HFF-Myc (cell line): Measurements from ENCODE around the gene SFR1.
"Not testable (repeated sequence)": the region's sequence is repeated elsewhere in the genome, so short reads cannot be mapped to it uniquely, and the experiment has no call there.

ENCODE experiments used
- DNase-seq: peaks from one replicate; pipeline ENCODE4 v3.0.0-alpha.2; 2011; ENCODE audit warnings: low read depth; ENCODE audit errors: extremely low read depth
- H3K4me3 ChIP-seq: replicated peaks from 2 replicates; pipeline ENCODE4 v1.5.1; 2011; ENCODE audit warnings: low read depth, mild to moderate bottlenecking, control low read depth, low read length
- TF ChIP-seq, protein P1 (sequence below): IDR thresholded peaks from 2 replicates; pipeline ENCODE4 v1.5.1; 2012; ENCODE audit warnings: mild to moderate bottlenecking, low read depth, low read length, control low read depth; ENCODE audit errors: missing control alignments

The SFR1 gene

DNA sequence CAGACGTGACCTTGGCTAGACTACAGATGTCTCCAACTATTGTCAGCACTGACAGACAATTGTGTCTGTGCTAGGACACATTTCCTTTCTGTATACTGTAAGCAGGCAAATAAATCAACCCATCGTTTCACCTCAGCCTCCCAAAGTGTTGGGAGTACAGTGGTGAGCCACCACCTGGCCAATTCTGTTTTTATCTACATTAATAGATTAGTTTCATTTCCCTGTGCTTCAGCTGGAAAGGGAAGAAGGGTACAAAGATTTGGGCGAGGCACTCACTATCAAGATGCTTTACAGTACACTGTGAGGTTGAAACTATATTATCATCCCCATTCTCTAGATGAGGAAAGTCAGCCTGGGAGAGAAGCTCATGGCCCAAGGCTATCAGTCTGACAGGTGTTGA lies 21.9 kb downstream of the SFR1 start:
- TF ChIP-seq, protein P1, sequence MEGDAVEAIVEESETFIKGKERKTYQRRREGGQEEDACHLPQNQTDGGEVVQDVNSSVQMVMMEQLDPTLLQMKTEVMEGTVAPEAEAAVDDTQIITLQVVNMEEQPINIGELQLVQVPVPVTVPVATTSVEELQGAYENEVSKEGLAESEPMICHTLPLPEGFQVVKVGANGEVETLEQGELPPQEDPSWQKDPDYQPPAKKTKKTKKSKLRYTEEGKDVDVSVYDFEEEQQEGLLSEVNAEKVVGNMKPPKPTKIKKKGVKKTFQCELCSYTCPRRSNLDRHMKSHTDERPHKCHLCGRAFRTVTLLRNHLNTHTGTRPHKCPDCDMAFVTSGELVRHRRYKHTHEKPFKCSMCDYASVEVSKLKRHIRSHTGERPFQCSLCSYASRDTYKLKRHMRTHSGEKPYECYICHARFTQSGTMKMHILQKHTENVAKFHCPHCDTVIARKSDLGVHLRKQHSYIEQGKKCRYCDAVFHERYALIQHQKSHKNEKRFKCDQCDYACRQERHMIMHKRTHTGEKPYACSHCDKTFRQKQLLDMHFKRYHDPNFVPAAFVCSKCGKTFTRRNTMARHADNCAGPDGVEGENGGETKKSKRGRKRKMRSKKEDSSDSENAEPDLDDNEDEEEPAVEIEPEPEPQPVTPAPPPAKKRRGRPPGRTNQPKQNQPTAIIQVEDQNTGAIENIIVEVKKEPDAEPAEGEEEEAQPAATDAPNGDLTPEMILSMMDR = no peak
- H3K4me3 ChIP-seq = no peak overlapping the region
- DNase-seq = no peak

DNA sequence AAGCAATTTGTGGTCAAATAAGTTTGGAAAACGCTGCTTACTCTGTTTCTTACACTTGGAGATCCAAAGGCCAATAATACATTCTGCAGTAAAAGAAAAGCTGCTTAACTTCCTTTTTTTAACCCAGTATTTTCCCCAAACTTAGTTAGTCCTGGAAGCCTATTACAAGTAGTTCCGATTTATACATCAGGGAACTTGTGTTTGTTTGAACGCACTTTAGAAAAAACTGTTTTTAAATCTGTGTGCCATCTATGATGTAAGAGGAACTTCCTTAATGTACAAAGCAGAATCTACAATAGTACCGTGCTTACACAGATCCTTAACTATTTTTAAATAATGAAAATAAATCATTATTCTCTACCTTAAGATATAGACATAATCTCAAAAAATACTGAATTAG lies 23.0 kb downstream of the SFR1 start:
- no peak overlapping the region for H3K4me3 ChIP-seq
- TF ChIP-seq, protein P1 = no peak
- no peak for DNase-seq

- H3K4me3 ChIP-seq = no peak overlapping the region
- DNase-seq = no peak
- TF ChIP-seq, protein P1 = no peak
Measured at GRCh38 chr10:104146882-104147281, 24.9 kb downstream of the SFR1 start.

GRCh38 chr10:104150139-104150538 lies 28.2 kb downstream of the SFR1 start:
- no peak for DNase-seq
- TF ChIP-seq, protein P1 = no peak
- H3K4me3 ChIP-seq = no peak overlapping the region

DNA sequence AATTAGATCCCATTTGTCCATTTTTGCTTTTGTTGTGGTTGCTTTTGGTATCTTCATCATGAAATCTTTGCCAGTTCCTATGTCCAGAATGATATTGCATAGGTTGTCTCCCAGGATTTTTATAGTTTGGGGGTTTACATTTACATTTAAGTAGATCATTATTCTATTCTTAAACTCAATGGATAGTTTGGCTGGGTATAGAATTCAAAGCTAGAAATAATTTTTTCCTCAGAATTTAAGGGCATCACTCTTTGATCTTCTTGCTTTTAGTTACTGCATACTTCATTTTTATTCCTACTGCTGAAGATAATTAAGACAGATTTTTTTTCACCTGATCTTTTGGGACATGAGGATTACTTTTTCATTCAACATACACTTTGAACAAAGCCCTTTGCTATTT lies 29.8 kb downstream of the SFR1 start:
- H3K4me3 ChIP-seq = no peak overlapping the region
- no peak for DNase-seq
- TF ChIP-seq, protein P1 = no peak

GRCh38 chr10:104155591-104155990 lies 33.6 kb downstream of the SFR1 start:
- no peak for DNase-seq
- H3K4me3 ChIP-seq = no peak overlapping the region
- TF ChIP-seq, protein P1 = no peak

DNA sequence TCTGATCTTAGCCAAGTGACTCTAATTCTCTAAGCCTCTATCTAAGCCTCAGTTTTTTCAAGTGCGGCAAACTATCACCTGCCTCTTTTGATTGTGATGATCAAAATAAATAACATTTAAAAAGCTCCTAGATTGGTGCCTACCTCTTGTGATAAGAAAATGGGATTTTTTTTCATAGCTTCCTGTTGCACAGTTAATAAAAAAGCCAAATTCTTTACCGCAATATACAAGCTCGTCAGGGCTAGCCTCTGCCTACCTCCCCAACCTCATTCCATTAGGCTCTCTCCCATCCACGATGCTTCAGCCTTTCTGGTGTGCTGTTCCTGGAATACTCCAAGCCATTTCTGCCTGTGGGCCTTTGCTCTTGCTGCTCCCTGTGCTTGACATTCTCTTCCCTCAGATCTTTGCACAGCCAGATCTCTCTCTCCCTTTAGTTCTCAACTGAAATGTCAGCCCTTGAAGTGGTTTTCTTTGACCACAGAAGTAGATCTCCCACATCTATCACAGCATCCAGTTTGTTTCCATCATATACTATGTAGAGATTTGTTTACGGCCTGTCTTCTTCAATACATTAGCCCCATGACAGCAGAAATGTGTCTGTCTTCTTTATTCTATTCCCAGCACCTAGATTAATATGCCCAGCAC lies 48.8 kb downstream of the SFR1 start:
- TF ChIP-seq, protein P1 = no peak
- H3K4me3 ChIP-seq = no peak overlapping the region
- DNase-seq = no peak

- DNase-seq, H3K4me3 ChIP-seq: not testable (repeated sequence)
Measured at GRCh38 chr10:104174136-104174535, 52.2 kb downstream of the SFR1 start.
